Activated effector memory CD4-positive, alpha-beta T cell treated with anti-CD3 and anti-CD28 coated beads, Interleukin-2, amount 50 U/mL, for 16 hours (primary cell): Measurements from ENCODE around the gene KIRREL3.

ENCODE experiments used
- DNase-seq: peaks from one replicate; pipeline ENCODE4 v3.0.0-alpha.2; 2020

The KIRREL3 gene

DNA sequence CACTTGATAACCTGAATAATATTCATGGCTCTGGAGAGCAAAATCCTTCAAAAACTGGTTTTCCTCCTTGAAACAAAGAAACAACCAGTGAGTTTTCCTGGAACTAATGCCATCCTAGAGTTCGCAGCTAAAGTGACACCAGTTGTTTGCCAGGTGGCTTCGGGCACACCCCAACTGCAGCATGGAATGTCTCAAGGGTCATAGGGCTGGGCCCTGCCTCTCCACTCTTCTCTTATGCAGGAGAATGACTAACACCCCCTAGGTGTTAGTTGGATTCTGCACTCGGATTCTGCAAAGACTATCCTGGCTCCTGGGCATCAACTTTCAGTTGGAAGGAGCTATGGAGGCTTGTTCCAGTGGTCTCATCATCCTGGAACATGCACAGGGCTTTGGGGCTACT lies 98.8 kb downstream of the KIRREL3 start:
- DNase-seq: no peak

DNA sequence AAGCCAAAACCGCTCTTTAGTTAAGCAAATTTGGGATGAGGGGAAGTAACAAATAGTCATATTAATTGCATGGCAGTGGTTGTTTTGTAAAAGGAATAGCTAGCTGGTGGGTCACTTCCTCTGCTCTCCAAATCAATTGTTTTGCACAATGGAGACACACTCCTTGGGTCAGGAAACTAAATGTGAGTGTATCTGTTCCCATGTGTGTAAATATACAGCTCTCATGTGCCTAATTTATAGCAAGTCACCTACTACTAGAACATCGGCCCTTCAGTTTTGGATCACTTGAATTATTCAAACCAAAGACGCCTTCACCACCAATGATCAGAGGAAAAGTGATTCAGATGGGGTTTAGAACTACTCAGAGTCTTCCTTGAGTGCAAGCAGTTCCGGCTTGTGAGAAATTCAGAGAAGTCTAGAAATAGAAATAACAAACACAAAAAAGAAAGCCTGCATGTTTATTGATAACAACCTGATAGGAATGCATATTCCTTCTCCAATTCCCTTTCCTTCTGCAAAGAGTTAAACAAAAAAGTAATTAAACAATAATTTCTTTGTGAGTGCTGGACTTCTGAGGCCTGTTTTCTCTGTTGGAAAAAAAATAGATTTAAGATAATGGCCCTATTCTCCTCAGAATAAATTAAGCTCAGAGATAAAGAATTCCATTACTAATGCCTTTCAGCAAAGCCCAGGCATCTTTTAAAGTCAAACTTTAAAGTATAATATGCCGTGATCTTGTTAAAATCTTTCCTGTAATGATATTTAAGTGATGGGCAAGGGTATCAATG lies 100.4 kb downstream of the KIRREL3 start:
- no peak for DNase-seq

DNA sequence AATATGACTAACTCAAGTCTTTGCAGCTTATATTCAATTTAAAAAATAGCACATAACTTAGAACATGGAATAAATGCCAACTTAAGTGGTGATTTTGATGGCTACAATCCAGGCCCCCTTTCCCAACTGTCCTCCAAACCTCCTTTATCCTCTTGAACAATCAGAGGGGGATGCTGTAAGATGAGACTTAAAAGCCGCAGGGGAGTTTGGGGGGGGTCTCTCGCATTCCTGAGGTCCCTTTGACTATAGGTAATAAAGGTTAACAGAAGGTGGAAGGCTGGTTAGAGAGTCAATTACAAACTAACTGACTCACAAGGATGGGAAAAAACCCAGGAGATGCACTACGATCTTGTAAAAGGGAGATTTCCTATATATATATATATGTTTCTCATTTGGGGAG lies 101.8 kb downstream of the KIRREL3 start:
- no peak for DNase-seq

DNA sequence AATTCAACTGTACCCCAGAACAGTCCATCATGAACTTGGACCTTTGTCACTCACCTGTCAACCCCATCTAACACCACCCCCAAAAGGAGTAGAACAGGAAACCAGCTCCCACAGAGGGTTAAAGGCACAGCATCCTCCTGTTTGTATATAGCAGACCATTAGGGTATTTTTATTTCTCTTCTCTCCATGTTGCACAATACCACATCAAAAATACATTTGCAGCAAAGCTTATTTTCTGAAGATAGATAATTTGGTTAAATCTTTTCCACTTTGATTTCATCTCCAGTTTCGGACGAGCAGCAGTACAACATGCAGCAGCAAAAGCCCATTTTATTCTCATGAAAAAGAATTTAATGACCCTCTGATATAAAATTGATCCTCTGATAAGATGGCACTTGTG lies 103.1 kb downstream of the KIRREL3 start:
- no peak for DNase-seq

DNA sequence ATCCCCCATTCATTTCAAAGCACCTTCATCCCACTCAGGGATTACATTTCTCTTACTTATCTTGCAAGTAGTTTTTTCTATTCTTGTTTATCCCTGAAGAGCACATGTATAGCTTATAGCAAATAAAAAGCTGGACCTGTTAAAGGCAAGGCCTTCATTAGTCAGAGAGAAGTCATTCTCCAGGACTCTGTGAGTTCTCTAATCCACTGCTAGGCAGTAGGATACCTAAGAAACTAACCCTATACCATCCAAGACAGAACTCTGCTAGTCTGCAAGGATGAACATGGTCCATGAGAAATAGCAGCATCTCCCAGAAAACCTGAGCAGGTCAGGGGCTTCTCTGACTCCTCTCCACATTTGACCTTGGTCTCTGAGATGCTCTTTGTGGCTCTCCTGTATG lies 104.5 kb downstream of the KIRREL3 start:
- DNase-seq: no peak

DNA sequence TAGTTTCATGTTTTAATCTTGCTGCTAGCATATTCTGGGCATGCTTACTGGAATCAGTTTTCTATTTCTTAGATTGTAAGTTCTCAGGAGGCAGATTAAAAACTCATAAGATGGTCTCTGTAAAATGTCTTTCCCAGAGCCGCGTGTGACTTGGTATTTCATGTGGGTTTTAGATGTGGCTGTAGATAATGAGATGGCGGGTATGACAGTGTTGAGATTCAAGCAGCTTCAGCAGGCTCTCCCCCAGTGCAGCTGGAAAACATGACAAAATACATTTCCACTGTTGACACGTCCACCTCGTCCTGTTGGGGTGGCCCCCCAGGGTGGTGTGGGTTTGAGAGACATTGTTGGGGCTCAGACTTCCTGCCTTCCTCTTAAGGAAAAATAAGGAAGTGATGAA lies 106.8 kb downstream of the KIRREL3 start:
- no peak for DNase-seq

DNA sequence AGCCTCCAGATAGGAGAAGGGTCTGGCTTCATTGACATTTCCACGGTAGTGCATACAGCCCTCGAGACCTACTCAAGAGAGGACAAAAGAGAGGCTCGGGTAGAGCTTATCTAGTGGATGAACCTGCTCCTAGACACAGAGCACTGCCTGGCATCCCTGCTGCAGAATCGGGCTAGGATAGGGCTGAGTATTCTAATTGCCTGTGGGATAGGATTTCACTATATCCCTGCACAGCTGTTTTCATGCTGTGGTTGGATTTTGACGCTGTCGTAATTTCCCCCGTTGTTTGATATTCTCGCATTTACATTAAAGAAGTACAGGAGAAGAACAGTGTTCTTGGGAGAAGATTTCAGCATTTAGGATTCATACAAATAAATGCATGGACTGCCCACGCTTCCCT lies 107.8 kb downstream of the KIRREL3 start:
- DNase-seq: no peak

DNA sequence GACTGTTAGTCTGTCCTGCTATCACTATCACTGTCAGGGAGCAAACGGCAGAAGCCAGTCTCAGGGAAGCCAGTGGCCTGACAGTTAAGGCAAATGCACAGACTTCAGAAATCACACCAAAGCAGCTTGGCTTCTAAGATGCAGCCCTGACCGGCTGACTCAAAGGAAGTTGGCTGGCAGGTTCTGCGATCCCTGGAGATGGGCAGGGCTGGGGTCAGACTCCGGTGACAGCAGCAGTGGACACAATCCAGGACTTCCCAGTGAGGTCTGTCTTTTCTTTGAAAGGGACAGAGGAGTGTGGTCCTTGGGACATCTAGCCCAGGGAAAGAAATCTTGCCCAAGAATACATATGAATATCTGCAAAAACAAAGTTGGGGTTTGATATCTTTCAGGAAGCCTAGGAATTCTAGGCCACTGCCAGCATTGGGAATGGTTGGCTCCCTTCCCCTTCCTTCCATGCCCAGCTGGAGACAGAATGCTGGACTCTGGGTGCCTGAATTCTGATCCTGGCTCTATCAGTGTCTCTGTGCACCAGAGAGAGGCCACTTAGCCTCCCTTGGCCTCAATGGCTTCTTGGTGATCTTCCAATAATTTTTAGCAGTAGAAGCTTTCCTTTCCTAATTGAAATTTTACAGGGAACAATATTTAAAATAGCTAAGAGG lies 108.9 kb downstream of the KIRREL3 start:
- no peak for DNase-seq

DNA sequence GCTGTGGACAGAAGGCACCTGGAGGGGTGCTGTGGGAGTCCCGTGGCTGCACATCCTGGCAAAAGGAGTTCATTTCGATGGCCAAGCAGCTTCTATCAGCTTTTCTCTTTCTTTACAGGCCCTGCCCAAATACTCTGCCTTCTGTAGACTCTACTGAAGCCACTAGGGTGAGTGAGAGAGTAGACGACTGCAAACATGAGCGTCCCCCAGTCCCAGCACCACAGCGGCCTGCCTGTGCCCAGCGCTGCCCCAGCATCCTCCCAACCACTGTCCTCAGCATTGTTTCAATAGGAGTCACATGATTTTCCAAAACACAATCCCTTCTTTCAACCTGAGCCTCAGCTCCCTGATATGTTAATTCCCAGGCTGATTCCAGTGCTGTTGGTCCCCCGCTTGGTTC lies 110.0 kb downstream of the KIRREL3 start:
- no peak for DNase-seq

DNA sequence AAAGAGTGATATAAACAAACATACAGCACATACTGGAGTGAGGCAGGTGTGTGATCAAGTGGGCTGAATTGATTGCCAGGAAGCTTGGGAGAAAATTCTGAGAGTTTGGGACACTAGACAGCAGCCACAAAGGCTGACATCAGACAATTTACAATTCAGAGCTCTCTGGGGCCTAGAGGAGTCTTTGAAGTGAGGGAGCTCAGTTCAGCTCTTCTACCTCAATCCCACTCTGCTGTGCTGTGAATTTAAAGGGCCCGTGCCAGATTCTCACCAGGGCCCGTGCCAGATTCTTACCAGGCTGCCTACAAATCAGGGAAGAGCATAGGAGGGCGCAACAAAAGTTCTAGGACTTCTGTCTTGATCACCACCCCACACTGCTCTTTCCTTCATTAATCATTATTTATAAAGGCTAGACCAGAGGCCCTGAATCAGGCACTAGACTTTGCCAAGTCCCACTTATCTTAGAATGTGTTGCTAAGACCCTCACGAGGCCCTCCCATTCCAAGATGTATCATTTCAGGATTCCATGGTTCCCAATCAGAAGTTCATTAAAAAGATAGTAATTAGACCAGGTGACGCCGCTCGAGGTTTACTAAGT lies 112.4 kb downstream of the KIRREL3 start:
- DNase-seq: no peak

DNA sequence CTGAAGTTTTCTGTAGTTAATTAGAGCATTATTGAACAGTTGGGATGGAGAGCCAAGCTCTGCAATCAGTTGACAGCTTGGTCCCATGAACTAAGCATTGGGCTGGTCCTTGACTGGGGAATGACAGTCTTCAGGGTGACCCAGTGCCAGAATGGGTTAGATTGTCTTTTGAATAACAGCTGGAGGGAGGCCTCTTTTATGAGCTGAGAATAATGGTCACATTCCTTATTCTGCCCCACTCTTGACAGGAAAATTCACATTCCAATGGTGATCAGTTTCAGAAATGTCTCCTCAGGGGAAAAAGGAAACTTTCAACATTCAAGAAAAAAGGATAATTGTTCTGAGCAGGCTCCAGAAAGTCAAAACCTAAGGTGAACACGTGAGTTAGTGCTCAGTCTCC lies 113.9 kb downstream of the KIRREL3 start:
- no peak for DNase-seq

DNA sequence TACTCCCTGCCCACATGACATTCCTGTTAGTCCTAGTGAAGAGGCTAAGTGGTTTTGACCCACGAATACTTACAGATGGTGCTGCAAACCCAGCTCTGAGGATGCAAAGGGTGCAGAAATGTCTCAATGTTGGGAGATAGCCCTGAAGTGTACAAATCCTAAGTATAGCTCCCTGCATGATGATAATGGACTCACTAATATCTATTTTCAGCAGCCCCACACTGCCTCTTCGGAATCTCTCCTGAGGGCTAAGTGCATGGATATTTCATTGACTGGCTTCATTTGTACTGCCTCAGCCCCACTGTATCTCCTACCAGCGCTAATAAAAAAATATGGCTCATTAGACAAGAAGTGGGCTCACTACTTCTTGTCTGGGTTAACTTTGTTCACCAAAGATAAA lies 114.5 kb downstream of the KIRREL3 start:
- no peak for DNase-seq

DNA sequence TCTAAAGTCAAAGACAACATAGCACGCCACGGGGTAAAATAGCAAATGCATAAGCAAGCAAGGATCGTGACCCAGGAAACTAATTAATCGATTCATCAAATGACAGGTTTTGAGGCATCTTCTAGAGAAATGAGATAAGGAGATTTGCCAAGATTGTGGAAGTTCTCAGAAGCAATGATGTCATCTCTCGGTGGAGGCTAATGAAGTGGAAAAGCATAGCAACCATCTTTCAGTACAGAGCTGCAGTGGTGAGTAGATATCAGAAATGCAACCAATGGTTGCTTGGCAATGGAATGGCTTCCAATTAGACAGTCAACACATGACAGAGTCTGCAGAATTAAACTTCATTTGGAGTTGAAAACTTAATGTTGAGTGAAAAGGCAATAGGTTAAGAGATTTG lies 116.0 kb downstream of the KIRREL3 start:
- no peak for DNase-seq

DNA sequence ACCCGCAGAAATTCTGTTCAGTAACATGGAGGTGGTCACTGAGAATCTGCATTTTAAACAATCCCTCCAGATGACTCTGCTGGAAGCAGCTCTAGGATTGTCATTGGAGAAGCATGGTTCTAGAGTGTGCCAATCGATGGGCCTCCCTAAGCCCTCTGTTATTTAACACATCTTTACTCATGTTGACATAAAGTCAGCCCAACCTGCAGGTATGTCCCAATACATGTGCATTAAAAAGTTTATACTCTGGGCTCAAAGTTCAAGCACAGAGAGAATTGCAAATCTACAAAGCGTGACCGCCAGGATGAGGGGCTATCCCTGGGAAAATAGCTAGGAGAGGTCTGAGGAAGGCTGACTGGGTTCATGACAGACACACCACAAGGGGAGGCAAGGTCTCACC lies 116.4 kb downstream of the KIRREL3 start:
- no peak for DNase-seq

DNA sequence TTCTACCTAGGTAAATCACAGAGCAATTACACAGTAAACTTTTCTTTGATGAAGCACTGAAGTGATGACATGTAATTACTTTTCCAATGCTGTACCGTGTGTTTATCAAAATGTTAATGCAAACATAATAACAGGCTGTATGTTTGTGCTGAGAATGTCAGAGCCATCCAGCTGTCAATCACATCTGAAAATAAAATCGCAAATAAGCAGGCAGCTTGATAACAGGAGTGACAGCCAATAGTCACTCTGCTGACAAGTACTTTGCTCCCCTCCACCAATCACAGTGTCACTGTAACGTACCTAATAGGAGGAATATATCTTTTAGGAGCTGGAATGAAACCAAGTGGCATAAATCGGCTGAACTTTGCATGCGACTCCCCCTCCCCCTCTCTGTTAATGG lies 119.7 kb downstream of the KIRREL3 start:
- DNase-seq: no peak

DNA sequence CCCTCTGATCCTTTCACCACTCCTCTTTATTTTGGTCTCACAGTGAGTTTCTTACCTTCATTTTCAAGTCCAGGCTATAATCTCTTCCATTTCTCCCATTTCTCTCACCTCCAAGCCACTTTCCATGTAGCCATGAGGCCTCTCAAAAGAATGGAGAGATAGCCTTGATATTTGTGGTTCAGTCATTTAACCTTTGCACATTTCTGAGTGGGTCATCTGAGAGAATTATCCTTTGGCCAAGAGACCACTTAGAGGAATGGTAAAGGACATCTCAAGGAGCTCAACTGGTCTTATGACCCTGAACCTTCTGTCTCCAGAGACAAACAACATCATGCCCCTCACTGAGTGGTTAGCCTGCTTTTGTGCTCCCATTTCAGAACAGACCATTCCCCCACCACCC lies 121.1 kb downstream of the KIRREL3 start:
- no peak for DNase-seq

DNA sequence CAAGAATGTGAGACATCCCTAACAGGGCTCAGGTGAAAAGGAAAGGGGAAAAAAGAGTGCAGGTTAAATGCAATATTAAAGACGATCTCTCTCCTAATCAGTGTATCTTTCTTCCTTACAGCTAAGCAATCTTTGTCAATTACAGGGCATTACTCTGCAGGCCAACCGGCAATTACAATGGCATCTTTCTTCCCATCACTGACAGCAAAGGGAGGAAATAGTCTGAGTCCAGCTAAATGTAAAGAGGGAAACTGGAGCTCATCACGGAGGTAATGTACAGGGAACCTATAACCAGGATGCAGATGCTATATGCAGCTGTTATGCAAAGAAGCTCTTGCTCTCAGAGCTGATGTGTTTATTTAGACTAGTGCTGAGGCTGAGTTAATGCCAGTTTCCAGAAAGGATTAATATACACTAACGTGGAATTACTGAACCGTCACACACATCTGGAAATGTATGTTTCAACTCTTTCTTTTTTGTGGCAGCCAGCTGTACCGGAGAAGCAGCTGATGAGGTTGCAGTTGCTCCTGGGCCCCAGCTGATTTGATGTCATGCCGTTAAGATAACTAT lies 121.6 kb downstream of the KIRREL3 start:
- no peak for DNase-seq

DNA sequence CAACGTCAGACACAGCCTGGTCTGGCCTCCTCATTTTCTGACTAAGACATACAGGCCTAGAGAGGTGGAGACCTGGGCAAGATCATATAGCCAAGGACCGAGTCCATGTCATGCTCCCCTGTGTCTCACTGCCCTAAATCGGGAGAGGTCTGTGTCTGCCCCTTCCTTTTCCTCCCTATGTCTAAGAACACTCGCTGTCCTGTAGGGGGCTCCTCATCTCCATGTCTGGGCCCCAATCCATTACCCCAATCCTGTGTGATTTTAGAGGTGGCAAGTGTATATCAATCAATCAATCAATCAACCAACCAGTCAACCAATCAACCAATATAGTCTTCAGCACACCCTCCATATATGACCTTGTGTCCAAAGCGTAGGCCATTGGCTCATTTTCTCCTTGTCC lies 125.7 kb downstream of the KIRREL3 start:
- no peak for DNase-seq

DNA sequence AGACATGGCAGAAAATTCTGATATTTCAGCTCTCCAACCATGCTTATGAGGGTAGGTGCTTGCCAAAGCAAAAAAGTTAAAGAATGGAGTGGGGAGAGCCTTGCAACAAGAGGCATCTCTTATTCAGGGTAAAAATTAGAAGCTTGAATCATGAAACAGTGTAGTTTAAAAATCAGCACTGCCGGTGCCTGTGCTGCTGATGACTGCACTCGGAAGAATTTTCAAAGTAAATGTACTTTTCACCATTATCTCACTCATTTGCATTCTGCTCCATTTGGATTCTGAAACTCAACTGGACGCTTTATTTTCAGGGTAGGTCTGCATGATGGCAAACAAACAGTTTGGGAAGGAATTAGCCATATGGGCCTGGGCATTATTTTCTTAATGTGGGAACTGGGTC lies 126.3 kb downstream of the KIRREL3 start:
- no peak for DNase-seq

DNA sequence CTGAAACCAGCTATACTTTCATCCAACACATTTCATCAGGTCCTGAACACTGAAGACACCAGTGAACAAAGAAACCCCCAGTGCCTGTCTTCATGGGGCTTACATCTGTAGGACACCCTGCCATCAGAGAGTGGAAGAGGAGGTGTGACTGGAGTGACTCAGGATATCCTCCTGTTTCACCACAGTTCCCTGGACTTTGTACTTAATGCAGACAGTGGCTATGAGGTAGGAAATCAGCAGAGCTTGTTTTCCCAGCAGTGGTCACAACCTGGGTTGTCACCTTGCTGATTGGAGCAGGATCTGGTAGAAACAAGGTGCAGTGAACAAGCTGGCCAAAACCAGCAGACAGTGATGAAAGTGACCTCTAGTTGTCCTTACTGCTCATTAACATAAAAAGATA lies 128.8 kb downstream of the KIRREL3 start:
- DNase-seq: no peak

DNA sequence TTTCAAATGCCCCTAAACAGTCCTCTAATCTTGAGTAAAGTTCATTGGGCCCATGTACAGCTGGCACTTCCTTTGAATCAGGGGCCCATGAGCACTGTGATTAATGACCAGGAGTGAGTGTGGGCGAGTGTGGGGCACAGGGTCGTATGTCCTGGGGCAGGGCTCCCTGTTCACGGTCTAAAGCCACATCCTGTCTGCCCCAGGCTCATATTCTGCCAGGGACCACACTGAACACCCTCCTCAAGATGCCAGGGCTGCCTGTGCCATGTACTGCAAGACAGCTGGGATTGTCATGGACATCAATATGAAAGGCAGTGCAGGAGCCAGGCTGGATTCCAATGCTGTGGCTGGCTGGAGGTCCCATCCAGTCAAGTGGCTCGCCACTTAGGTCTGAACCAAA lies 130.5 kb downstream of the KIRREL3 start:
- DNase-seq: no peak

DNA sequence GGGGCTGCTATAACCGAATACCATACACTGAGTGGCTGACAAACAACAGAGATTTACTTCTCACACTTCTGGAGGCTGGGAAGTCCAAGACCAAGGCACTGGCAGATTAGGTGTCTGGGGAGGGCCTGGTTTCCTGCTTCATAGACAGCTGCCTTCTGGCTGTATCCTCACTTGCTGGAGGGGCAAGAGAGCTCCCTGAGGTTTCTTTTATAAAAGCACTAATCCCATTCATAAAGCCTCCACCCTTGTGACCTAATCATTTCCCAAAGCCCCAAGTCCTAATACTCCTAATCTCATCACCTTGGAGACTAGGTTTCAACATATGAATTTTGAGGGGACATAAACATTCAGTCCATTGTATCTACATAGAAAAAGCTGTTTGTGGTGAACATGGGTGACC lies 131.8 kb downstream of the KIRREL3 start:
- no peak for DNase-seq

DNA sequence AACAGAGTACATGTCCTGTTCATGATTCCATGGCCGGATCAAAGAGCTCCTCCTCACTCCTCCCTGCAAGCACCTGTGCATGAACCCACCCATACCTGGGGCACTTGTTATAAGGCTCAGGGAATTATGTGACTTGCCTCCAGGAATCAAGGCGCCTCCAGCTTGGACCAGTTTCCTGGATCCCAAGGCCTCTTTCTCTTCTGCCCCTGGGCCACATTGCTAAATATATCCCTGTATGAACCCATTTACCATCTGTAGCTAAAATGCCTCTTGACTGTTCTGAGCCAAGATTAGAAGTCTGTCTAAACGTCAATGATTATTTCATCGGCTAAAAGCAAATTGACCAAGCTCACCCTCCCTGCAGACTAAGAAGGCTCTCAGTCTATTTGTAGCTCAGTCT lies 135.6 kb downstream of the KIRREL3 start:
- no peak for DNase-seq
